ENCODE data around the gene MAN1A1.

DNA sequence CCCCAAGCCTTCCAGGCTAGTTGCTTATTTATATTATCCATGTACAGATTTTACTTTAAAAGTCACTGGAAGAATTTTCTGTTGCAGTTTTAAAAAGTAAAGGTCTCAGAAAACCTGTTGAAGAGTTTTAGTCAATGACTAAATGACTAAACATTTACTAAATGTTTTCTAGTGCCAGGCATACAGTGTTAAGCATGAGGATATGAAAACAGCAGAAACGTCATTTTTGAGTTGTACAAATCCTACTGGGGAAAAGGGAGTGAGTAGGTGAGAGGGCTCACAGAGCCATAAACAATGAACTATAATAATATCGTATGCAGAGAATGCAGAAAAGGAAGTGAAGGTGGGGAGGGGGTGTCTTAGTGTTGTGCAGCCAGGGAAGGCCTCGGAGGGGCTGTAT is 66.3 kb downstream of the MAN1A1 start:
- TF ChIP-seq POLR2A (IDR thresholded peaks at IDR 0.05) = no peak
- TF ChIP-seq, protein P1, sequence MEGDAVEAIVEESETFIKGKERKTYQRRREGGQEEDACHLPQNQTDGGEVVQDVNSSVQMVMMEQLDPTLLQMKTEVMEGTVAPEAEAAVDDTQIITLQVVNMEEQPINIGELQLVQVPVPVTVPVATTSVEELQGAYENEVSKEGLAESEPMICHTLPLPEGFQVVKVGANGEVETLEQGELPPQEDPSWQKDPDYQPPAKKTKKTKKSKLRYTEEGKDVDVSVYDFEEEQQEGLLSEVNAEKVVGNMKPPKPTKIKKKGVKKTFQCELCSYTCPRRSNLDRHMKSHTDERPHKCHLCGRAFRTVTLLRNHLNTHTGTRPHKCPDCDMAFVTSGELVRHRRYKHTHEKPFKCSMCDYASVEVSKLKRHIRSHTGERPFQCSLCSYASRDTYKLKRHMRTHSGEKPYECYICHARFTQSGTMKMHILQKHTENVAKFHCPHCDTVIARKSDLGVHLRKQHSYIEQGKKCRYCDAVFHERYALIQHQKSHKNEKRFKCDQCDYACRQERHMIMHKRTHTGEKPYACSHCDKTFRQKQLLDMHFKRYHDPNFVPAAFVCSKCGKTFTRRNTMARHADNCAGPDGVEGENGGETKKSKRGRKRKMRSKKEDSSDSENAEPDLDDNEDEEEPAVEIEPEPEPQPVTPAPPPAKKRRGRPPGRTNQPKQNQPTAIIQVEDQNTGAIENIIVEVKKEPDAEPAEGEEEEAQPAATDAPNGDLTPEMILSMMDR (IDR thresholded peaks at IDR 0.05 in 4 of 5, conservative IDR thresholded peaks at IDR 0.05 in 1 of 5) = no peak

Data from gastrocnemius medialis (tissue), 4 donors.